ENCODE measurements around the gene ZFHX3. TPM values are rescaled to one million over a fixed set of nuclear protein-coding genes. Genes with fewer than 3 reads are reported as not detected.

Gene ZFHX3
- total RNA-seq, 3 donors from 2014 or later: 13.8 to 36.0 (median 15.5) TPM

- H3K36me3 ChIP-seq (ENCODE audit: low read depth): no peaks in the 10 kb centered on the region
- no peak for TF ChIP-seq CTCF (IDR thresholded peaks at IDR 0.05)
- DNase-seq (no peak), ATAC-seq (no peak)
- no peaks in the 10 kb centered on the region for H3K9me3 ChIP-seq
- H3K4me1 ChIP-seq (ENCODE audit: low read depth): peaks cover 20% of the 10 kb centered on the region
- no peak overlapping the region for H3K4me3 ChIP-seq
- intact Hi-C loops (cut with DNase I, micrococcal nuclease): no loop called here
Measured at GRCh38 chr16:73043828-73044467, 4.0 kb downstream of the ZFHX3 start.

GRCh38 chr16:73042807-73043206, 5.1 kb downstream of the ZFHX3 start:
- Histone ChIP-seq H3K9me3 (no peaks in the 10 kb centered on the region), H3K4me1 (ENCODE audit: low read depth) (peaks cover 15% of the 10 kb centered on the region), H3K36me3 (ENCODE audit: low read depth) (no peaks in the 10 kb centered on the region), H3K4me3 (no peak overlapping the region)
- intact Hi-C loops (cut with DNase I, micrococcal nuclease): no loop called here
- no peak for ATAC-seq
- no peak for TF ChIP-seq CTCF (IDR thresholded peaks at IDR 0.05)
- DNase-seq: no peak

GRCh38 chr16:73041676-73042075, 6.3 kb downstream of the ZFHX3 start:
- no peaks in the 10 kb centered on the region for H3K9me3 ChIP-seq
- ATAC-seq: no peak
- intact Hi-C loops (cut with DNase I, micrococcal nuclease): no loop called here
- H3K4me3 ChIP-seq: no peak overlapping the region
- DNase-seq: no peak
- no peak for TF ChIP-seq CTCF (IDR thresholded peaks at IDR 0.05)
- peaks cover 6% of the 10 kb centered on the region for H3K4me1 ChIP-seq (ENCODE audit: low read depth)
- H3K36me3 ChIP-seq (ENCODE audit: low read depth): no peaks in the 10 kb centered on the region

- no peak overlapping the region for H3K4me3 ChIP-seq
- no peak for TF ChIP-seq CTCF (IDR thresholded peaks at IDR 0.05)
- no peaks in the 10 kb centered on the region for H3K36me3 ChIP-seq (ENCODE audit: low read depth)
- intact Hi-C loops (cut with DNase I, micrococcal nuclease): no loop called here
- no peaks in the 10 kb centered on the region for H3K9me3 ChIP-seq
- H3K4me1 ChIP-seq (ENCODE audit: low read depth): no peaks in the 10 kb centered on the region
- no peak for DNase-seq
- ATAC-seq: no peak
Measured at GRCh38 chr16:73040735-73041402, 7.1 kb downstream of the ZFHX3 start.

- ATAC-seq: no peak
- no peaks in the 10 kb centered on the region for H3K36me3 ChIP-seq (ENCODE audit: low read depth)
- H3K4me3 ChIP-seq: no peak overlapping the region
- no peaks in the 10 kb centered on the region for H3K9me3 ChIP-seq
- no peaks in the 10 kb centered on the region for H3K4me1 ChIP-seq (ENCODE audit: low read depth)
- DNase-seq: no peak
- TF ChIP-seq CTCF (IDR thresholded peaks at IDR 0.05): no peak
- intact Hi-C loops (cut with DNase I, micrococcal nuclease): no loop called here
Measured at GRCh38 chr16:73040136-73040535, 7.8 kb downstream of the ZFHX3 start.

Measured in mucosa of descending colon (tissue), 3 donors.